ENCODE measurements around the gene ADAP1. TPM values are rescaled to one million over a fixed set of nuclear protein-coding genes. Genes with fewer than 3 reads are reported as not detected.
"Not testable (repeated sequence)": the region's sequence is repeated elsewhere in the genome, so short reads cannot be mapped to it uniquely, and the experiment has no call there.

The ADAP1 gene
- total RNA-seq, 1 donor from 2014 or later = 2.9 TPM

DNA sequence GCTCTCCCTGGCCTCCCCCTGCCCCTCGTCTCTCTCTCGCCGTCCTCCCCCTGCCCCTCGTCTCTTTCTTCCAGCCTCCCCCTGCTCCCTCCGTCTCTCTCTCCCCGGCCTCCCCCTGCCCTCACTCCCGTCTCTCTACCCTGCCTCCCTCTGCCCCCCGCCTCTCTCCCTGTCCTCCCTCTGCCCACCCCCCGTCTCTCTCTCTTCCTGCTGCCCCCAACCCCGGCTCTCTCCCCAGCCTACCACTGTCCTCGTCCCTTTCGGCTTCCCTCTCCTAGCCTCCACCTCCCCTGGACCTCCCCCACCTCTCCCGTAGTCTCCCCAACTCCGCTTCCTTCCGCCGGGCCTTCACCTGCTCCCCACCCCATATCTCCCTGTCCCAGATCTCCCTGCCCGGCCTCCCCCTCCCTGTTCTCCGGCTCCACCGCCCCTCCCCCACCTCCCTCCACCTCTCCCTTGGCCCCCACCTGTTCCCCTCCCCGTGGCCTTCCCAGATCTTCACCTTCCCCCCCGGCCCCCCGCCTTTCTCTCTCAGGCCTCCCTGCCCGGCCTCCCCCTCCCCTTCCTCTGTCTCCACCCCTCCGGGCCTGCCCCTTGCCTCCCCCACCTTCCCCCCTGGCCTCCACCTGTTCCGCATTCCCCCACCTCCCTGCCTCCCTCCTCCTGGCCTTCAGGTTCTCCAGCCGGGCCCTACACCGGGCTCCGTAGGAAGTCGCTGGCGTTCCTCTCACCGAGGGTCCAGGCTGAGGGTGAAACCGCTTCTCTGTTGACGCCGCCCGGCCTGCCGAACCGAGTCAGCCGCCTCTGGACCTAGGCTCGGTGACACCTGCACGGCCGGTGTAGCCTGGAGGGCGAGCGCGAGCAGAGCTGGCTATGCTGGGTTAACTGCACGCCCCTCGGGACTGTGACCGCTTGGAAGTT, 76.9 kb downstream of the ADAP1 start:
- DNase-seq = peak; percentile 28

DNA sequence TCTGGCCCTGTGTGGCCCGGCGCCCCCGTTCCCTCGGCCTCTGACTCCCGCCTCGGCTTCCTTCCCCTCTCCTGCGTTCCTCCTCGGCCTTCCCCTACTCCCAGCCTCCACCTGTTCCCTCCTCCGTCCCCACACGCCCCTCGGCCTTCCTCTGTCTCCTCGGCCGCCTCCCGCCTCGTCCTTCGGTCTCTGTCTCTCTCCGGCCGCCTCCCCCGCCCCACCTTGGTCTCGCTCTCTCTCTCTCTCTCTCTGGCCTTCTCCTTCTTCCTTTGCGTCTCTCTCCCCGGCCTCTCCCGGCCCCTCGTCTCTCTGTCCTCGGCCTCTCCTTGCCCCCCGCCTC, 77.5 kb downstream of the ADAP1 start:
- DNase-seq = no peak

DNA sequence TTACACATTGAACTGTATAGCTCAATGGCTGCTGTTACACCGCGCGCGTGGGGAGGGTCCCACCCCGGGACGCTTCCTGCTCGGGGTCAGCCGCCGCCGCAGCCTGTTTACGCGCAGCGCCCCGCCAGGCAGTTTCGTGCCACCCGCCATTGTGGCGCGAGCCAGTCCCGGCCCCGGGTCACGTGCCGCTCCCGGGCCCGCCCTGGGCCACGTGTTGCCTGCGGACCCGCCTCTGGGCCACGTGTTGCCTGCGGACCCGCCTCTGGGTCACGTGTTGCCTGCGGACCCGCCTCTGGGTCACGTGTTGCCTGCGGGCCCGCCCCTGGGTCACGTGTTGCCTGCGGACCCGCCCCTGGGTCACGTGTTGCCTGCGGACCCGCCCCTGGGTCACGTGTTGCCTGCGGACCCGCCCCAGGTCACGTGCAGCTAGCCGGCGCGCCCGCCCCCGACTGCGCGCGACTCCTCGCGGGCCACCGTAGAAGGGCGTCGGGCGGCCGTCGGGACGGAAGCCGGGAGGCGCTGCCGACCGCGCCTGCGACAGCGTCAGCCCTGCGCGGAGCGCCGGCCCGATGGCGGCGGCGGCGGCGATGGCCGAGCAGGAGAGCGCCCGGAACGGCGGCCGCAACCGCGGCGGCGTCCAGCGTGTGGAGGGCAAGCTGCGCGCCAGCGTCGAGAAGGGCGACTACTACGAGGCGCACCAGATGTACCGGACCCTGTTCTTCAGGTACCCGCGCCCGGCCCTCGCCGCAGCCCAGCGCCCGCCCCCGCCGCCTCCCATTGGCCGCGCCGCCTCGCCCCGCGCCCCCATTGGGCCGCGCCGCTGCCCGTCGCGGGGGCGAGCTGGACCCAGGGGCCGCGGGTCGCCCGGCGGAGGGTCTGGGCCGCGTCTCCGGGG, 78.2 kb downstream of the ADAP1 start, which contains the start of gene GET4:
Gene GET4, plus strand, starts transcription at position 478 of the 895 bp plus-strand sequence. Its CDS starts 92 bp downstream, at position 570.
- DNase-seq = peak; percentile 98

DNA sequence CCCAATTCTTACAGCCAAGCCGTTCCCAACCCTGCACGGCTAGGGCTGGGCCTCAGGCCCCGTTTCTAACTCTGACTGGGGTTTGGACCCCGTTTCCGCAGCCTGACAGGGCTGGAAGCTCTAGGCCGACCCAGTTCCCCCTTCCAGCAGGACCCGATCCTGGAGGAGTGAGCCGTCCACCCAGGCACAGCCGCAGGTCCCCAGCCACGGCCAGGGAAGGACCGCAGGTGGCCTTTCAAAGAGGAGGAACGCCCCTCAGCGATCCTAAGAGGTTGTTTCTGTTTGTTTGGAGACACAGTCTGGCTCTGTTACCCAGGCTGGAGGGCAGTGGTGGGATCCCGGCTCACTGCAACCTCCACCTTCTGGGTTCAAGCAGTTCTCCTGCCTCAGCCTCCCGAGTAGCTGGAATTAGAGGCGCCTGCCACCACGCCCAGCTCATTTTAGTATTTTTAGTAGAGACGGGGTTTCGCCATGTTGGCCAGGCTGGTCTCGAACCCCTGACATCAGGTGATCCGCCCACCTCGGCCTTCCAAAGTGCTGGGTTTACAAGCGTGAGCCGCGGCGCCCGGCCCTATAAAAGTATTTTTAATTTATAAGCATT, 78.9 kb downstream of the ADAP1 start:
- no peak for DNase-seq

DNA sequence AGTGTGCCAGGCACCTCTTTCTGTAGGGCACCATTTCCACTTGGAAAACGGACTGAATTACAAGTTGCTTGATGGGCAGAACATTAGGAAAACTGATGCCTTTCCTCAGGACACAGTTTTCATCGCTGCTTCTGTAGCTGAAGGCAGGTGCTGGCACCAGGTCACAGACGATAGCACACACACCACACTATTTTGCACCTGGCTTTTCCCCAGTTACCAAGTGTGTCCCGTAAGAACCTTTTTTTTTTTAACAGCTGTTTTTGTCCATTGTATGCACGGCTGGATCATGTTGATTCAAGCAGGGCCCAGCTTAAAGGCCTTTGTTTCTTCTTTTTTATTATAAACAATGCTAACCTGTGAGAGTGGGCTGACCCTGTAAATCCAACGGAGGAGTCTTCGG, 79.4 kb downstream of the ADAP1 start:
- no peak for DNase-seq

DNA sequence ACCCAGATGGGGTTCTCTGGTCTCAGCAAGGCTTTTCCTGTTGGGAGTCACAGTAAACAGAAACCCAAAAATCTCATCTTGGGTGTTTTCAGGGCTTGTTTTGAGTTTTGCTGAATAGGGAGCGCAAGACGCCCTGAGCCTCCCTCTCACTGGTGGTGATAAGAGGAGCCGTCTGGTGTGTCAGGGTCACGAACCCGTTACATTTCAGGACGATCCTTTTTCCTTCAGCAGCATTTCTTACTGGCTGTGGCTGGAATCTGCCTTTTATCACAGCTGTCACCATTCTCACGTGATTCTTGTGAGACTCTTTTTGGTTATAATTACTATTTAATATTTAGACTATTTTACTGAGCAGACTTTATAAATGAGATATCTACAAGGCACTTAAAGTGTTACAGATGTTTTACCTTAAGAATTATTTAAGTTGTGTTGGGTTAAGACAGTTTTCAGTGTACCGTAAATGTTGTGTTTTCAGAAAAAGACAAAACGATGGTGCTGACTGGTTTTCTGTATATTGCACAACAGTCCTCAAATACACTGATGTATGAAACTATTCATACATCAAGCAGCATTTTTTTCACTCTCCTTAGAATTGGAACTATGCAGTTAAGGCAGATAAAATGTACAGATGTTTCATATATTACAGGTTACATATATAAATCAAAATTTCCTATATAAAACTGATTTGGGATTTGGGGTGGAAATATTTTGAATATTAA, 80.3 kb downstream of the ADAP1 start:
- DNase-seq = no peak

DNA sequence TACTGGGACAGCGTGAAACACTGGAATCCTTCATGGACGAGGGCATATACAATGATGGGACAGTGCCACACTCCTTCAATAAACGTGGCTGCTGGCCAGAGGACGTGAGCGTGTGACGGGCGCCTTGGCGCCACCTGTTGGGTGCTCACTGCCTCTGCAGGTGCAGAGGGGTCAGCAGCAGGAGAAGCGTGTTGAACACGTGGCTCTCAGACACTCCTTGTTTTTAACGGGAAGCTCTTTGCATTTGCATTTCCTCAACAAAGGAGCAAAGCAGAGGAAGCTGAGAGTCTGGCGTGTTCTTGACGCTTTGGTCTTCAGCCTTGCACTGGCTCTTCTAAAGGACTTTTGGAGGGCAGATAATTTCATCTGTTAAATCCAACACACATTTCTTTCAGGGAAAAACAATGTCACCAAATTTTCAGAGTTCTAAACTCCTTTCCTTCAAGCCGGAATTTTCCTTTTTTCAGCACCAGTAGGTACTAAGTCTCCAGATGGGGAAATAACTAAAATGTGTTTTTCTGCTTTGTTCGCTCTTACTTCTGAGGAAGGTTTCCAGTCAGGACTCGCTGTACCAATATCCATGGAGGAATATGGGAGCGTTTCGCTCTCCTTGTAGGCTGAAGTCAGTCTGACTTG, 81.0 kb downstream of the ADAP1 start:
- peak; percentile 93 for DNase-seq

DNA sequence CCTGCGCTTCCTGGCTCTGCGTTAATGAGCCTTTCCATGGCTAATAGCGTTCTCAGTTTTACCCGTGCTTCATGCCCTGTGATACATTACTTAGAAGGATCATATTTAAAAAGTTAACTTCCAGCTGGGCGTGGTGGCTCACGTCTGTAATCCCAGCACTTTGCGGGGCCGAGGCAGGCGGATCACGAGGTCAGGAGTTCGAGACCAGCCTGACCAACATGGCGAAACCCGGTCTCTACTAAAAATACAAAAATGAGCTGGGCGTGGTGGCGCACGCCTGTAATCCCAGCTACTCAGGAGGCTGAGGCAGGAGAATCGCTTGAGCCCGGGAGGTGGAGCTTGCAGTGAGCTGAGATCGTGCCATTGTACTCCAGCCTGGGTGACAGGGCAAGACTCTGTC, 81.8 kb downstream of the ADAP1 start:
- not testable (repeated sequence) for DNase-seq

DNA sequence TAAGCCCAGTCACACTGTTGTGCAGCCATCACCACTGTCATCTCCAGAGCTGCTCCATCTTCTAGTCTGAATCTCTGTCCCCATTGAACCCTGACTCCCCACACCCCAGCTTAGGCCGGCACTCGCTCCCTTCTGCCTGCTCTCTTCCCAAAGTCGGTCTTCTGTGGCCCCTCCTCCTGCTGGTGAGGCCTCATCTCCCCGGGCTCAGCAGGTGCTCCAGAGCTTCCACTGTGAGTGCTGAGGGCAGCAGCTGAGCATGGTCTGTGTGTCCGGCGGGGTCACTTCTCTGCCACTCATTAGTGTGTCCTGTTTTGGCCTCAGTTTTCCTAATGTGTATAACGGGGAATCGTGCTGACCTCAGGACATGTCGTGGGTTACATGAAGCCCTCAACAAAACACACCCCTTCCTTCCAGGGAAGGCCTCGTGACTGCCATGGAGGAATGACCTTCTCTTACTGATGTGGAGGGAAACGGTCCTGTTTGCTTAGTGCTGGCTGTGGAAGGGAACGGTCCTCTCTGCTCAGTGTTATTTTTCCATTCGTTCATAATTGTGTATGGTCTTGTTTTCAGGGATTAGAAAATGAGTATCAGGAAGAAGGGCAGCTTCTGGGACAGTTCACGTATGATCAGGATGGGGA, 82.5 kb downstream of the ADAP1 start:
- no peak for DNase-seq

DNA sequence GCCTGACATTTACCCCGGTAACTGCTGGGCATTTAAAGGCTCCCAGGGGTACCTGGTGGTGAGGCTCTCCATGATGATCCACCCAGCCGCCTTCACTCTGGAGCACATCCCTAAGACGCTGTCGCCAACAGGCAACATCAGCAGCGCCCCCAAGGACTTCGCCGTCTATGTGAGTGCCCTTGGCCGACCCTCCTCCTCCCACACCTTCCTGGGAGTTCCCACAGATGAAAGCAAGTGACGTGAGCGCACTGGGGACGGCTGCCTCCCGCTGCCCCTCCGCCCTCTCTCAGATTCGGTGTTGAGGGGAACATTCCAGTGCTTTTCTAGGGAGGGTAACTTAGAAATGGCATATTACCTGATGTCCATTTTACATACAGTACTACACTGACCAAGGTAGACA, 85.1 kb downstream of the ADAP1 start:
- DNase-seq = no peak

DNA sequence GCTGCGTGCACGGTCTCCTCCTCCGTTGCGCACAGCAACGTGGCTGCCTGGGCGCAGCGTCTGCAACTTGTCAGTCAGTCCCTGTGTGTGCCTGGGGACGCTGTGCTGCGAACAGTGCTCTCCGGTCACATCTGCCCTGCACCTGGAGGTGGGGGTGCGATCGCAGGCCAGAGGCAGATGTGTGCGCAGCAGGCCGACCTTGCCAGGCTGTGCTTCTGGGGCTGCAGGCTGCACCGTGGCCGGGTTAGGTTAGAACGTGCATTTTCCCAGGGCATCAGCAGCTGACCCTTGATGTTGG, 86.3 kb downstream of the ADAP1 start:
- no peak for DNase-seq

DNA sequence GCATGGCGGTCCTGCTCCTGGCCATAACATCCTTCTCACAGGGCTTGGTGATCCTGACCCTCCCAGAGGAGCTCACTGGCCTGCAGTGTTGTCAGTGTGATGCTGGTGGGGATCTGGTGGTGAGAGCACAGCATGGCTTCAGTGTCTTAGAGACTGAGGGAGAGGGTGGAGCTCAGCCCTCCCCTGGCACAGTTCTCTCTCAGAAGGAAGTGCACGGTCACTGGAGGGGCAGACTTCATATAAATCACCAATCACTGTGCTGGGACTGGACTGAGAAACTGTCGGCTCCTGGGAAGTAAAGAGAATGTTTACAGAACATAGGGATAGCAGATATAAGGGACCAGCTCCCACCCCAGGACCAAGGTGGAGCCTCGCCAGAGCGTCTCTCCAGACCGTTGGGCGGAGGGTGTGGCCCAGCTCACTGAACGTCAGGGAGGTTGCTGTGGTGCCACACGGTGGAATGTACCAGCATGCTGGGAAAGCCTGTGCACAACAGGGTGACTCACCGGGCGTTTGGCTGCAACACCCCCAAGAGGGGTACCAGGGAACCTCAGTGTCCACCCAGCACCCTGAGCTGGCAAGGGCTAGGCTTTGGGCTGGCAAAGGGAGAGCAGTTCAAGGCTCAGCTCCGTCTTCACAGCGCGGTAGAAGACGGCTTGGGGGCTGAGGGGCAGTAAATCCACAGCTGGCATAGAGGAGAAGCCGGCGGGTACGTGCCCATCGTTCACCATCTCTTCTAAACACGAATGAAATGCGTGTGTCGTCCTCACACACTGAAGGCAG, 86.9 kb downstream of the ADAP1 start:
- no peak for DNase-seq

DNA sequence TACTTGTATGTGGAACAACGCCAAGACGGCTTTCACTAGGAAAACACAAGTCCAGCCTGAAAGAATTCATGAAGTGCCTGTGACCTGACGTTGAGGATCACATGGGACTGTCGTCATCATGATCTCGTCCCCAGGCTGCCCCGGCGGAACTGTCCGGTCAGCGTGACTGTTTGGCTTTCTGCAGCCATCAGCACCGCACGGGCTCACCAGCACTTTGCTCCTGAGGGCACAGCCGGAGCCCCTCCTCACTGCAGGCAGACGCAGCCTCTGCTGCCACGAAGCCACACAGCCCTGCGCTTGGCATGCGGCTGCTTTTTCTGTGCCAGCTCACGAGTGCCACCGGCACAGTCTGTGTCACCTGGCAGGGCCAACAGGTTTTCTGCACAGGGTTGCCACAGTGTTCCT, 87.5 kb downstream of the ADAP1 start:
- no peak for DNase-seq

DNA sequence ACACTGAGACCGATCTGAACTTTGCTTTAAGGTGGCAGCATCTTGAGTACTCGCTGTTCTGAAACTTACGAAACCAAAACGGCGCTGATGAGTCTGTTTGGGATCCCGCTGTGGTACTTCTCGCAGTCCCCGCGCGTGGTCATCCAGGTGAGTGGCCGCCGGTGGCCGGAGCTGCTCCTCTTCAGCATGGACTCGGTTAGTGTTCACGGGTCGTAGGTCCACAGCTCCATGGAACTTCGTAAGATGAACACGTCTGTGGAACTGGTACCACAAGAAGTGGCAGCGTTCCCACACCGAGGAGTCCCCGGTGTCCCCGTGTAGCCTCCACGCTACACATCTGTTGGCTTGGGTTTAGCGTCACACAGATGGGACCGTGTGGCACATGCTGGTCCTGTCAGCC, 88.6 kb downstream of the ADAP1 start:
- DNase-seq = no peak

DNA sequence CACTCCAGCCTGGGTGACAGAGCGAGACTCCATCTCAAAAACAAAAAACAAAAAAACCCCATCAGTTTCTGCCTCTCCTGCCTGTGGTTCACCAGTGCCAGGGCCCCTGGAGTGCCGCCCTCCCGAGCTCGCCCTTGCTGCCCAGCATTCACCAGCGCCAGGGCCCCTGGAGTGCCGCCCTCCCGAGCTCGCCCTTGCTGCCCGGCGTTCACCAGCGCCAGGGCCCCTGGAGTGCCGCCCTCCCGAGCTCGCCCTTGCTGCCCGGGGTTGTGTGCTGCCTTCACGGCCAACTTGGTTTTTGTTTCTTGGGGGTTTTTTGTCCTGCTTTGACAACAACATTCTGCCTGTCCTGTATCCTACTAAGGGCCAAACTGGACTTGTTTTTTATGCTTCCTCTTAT, 91.4 kb downstream of the ADAP1 start:
- DNase-seq = no peak

DNA sequence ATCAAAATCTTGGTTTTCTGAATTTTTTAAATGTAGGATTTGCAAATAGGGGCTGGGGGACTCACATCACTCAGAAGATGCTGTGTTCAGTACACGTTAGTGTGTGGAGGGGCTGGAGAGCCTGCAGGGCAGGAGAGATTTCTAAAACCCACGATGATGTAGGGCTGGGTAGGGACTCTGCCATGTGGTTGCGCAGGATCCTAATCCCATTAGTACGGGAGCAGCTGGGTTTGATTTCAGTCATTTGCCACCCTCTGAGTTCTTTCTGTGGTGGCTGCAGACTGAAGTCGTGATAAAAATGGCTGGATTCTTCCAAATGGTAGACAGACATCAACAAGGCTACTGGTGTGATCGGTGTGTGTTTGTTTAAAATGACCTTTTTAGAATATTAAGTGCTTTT, 92.3 kb downstream of the ADAP1 start:
- no peak for DNase-seq

DNA sequence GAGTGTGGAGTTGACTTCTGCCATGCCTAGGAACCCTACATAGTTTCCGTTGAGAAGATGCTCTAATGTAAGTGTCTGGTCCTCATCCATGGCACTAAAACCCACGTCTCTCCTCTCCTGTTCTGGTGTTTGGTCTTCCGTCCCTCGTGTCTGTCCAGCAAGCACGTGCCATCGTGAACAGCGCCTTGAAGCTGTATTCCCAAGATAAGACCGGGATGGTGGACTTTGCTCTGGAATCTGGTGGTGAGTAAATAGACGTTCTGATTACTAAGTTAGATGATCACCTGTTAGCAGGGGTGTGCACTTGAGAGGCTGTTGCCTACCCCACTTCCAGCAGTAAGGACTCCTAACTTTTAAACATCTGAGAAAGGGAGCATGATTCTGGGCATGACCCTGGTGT, 93.3 kb downstream of the ADAP1 start:
- no peak for DNase-seq

DNA sequence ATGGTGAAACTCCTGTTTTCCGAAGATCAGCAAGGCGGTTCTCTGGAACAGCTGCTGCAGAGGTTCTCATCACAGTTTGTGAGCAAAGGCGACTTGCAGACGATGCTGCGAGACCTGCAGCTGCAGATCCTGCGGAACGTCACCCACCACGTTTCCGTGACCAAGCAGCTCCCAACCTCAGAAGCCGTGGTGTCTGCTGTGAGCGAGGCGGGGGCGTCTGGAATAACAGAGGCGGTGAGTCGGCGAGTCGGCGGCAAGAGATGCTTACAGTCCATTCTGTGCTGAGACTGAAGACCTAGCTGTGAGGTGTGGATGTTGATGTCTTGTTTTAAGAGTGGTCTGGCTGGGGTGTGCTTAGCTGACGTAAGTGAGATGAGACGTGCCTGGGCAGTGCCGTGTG, 94.3 kb downstream of the ADAP1 start:
- no peak for DNase-seq

DNA sequence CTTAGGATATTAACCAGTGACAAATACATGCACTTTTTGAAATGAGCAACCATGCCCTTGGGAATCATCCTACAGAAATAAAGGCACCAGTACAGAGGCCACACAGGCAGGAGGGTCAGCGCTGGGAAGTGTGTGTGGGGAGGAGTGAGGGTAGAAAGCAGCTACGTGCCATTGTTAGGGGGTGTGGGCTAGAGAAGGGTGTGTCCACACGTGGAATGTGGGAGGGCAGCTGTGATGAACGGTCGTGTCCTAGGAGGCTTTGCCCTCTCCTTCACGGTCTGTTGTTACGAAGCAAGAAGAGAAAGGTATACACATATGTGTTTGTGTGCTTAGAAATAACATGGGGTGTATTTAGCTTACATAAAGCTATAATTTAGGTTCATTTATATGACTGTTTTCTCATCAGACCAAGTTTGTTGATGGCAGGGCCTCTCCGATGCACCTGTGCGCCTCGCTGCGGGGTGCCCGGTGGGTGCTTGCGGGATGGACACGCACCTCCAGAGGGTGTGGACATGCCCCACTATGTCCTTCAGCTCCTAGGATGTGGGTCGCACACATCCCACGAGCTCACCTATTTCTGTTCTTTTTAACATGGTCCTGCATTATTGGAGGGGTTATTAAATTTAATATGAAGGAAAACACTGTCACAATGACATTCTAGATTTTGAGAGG, 95.0 kb downstream of the ADAP1 start:
- DNase-seq = no peak

DNA sequence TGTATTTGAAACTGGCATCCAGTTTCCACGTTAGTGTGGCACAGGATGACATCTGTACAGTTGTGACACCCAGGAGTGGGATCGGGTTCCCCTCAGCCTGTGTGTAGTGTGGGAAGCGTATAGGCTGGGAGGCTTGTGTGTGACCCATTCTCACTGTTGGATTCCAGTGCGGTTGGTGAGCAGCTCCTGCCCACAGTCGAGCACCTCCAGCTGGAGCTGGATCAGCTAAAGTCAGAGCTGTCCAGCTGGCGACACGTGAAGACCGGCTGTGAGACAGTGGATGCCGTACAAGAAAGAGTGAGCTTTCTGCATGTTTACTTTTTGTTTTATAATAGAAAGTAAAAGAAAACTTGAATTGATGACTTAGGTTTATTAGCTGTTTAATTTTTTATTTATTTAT, 96.8 kb downstream of the ADAP1 start:
- no peak for DNase-seq

All from dermis blood vessel endothelial cell (primary cell).